ENCODE results near the gene ANKS3. TPM values are rescaled to one million over a fixed set of nuclear protein-coding genes. Genes with fewer than 3 reads are reported as not detected.
"Not testable (repeated sequence)": the region's sequence is repeated elsewhere in the genome, so short reads cannot be mapped to it uniquely, and the experiment has no call there.

ANKS3 gene
- total RNA-seq, 1 experiment from 2014 or later: 26.6 TPM

DNA sequence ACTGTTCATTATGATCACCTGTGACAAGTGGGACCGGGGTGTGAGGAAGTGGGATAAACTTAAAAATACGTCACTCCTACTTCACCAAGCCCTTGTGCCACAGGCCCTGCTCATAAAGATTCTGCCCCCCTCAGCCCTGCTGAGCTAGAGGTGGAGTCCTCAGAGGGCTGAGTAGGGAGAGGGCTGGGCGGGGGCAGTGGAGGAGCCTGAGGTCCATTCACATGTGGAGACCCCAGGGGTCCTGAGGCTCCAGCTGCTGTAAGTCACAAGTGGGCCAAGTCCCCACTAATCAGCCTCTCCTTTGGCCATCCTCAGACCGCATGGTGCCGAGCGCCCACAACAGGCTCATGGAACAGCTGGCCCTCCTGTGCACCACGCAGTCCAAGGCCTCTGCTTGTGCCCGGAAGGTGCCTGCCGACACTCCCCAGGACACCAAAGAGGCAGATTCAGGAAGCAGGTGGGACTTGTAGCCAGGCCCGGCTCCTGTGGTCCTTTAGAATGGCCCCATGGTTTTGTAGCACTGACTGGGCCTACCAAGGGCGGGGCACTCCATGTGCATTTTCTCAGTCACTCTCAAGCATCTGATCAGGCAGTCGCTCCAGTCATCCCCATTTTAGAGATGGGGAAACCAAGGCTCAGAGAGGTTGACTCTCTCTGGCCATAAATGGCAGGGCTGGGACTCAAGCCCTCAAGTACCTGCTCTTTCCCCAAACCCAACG is 10.6 kb upstream of the ANKS3 start:
- TF ChIP-seq, protein P1, sequence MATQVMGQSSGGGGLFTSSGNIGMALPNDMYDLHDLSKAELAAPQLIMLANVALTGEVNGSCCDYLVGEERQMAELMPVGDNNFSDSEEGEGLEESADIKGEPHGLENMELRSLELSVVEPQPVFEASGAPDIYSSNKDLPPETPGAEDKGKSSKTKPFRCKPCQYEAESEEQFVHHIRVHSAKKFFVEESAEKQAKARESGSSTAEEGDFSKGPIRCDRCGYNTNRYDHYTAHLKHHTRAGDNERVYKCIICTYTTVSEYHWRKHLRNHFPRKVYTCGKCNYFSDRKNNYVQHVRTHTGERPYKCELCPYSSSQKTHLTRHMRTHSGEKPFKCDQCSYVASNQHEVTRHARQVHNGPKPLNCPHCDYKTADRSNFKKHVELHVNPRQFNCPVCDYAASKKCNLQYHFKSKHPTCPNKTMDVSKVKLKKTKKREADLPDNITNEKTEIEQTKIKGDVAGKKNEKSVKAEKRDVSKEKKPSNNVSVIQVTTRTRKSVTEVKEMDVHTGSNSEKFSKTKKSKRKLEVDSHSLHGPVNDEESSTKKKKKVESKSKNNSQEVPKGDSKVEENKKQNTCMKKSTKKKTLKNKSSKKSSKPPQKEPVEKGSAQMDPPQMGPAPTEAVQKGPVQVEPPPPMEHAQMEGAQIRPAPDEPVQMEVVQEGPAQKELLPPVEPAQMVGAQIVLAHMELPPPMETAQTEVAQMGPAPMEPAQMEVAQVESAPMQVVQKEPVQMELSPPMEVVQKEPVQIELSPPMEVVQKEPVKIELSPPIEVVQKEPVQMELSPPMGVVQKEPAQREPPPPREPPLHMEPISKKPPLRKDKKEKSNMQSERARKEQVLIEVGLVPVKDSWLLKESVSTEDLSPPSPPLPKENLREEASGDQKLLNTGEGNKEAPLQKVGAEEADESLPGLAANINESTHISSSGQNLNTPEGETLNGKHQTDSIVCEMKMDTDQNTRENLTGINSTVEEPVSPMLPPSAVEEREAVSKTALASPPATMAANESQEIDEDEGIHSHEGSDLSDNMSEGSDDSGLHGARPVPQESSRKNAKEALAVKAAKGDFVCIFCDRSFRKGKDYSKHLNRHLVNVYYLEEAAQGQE (IDR thresholded peaks at IDR 0.05; ENCODE audit: insufficient read depth in 1 of 2, low read depth in 2 of 2, low read length in 1 of 2): no peak
- TF ChIP-seq POLR2AphosphoS5 (IDR thresholded peaks at IDR 0.05; ENCODE audit: low read depth, low read length) (no peak), SIN3A (IDR thresholded peaks at IDR 0.05; ENCODE audit: borderline replicate concordance, insufficient read depth, low read depth, low read length) (no peak)
- TF ChIP-seq, protein P2, sequence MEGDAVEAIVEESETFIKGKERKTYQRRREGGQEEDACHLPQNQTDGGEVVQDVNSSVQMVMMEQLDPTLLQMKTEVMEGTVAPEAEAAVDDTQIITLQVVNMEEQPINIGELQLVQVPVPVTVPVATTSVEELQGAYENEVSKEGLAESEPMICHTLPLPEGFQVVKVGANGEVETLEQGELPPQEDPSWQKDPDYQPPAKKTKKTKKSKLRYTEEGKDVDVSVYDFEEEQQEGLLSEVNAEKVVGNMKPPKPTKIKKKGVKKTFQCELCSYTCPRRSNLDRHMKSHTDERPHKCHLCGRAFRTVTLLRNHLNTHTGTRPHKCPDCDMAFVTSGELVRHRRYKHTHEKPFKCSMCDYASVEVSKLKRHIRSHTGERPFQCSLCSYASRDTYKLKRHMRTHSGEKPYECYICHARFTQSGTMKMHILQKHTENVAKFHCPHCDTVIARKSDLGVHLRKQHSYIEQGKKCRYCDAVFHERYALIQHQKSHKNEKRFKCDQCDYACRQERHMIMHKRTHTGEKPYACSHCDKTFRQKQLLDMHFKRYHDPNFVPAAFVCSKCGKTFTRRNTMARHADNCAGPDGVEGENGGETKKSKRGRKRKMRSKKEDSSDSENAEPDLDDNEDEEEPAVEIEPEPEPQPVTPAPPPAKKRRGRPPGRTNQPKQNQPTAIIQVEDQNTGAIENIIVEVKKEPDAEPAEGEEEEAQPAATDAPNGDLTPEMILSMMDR (IDR thresholded peaks at IDR 0.05): no peak
- CTCF ChIA-PET: no interaction called here
- Histone ChIP-seq H3K36me3 (ENCODE audit: control insufficient read depth, insufficient read depth, low read length) (no peaks in the 10 kb centered on the region), H3K9me3 (ENCODE audit: control insufficient read depth, insufficient read depth, low read depth, low read length) (no peaks in the 10 kb centered on the region), H3K4me3 (ENCODE audit: low read depth in 2 of 2, low read length in 2 of 2) (no peak overlapping the region), H3K4me1 (ENCODE audit: control insufficient read depth, insufficient read depth, low read length) (no peaks in the 10 kb centered on the region), H3K27me3 (ENCODE audit: control insufficient read depth, insufficient read depth, low read length) (no peaks in the 10 kb centered on the region), H3K27ac (ENCODE audit: low read length) (no peak overlapping the region)
- POLR2A ChIA-PET: no interaction called here
- peak; percentile 20; the same call in 1 of the 2 replicates for ATAC-seq
- in situ Hi-C loops (cut with HindIII; ENCODE audit: low pct_unique_long_range_greater_than_20kb, low sequenced_read_pairs) (no loop called here), intact Hi-C loops (cut with micrococcal nuclease; ENCODE audit: unreplicated experiment) (no loop called here)
- BruUV-seq (replicated peaks): no TSS peak
- DNase-seq (ENCODE audit: low read depth, low spot score): no peak

DNA sequence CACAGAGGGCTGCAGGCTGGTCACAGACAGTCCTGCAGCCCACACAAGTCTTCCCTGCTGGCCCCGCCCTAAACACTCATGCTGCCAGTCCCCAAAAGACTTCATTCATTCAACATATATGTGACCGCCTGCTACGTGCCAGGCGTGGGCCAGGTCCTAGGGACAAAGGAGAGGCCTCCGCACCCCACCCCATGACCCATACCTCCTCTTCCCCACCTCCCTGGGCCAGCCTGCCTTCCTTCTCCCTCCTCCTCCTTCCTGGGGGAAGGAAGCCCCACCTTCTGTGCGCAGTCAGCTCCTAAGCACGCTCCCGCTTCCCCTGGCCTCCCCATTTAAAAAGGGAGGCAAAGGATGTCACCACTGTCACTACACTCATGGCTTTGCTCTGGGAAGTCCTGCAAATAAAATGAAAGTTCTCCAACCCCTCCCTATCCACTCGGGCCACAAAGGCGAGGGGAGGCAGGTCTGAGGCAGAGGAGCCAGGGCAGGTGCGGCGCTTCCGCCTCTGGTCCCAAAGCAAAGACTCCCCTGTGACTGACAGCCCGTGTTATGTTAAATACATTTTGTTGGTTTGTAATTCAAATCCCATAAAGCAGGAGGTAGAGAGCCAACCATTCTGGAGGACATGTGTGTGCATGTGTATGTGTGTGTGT is 9.3 kb upstream of the ANKS3 start:
- no TSS peak for BruUV-seq (replicated peaks)
- ChIA-PET CTCF (interaction anchor here (0.6 kb wide), 1 partner anchor 157 kb away, joined by 3 read pairs; no protein-coding TSS in a partner anchor), POLR2A (no interaction called here)
- in situ Hi-C loops (cut with HindIII; ENCODE audit: low pct_unique_long_range_greater_than_20kb, low sequenced_read_pairs): no loop called here
- Histone ChIP-seq H3K36me3 (ENCODE audit: control insufficient read depth, insufficient read depth, low read length) (no peaks in the 10 kb centered on the region), H3K27ac (ENCODE audit: low read length) (no peak overlapping the region), H3K27me3 (ENCODE audit: control insufficient read depth, insufficient read depth, low read length) (no peaks in the 10 kb centered on the region), H3K4me3 (ENCODE audit: low read depth in 2 of 2, low read length in 2 of 2) (peak overlapping the region in 1 of 2 experiments; percentile 7; a peak in 1 of 4 replicates), H3K4me1 (ENCODE audit: control insufficient read depth, insufficient read depth, low read length) (no peaks in the 10 kb centered on the region), H3K9me3 (ENCODE audit: control insufficient read depth, insufficient read depth, low read depth, low read length) (no peaks in the 10 kb centered on the region)
- DNase-seq (ENCODE audit: low read depth, low spot score) (no peak), ATAC-seq (0 out of 2 replicates have a peak, but pooled peaks have one; percentile 18)
- no peak for TF ChIP-seq TCF7L2 (IDR thresholded peaks at IDR 0.05; ENCODE audit: low read depth, low read length)
- no peak for TF ChIP-seq SIN3A (IDR thresholded peaks at IDR 0.05; ENCODE audit: borderline replicate concordance, insufficient read depth, low read depth, low read length)
- intact Hi-C loops (cut with micrococcal nuclease; ENCODE audit: unreplicated experiment): no loop called here

DNA sequence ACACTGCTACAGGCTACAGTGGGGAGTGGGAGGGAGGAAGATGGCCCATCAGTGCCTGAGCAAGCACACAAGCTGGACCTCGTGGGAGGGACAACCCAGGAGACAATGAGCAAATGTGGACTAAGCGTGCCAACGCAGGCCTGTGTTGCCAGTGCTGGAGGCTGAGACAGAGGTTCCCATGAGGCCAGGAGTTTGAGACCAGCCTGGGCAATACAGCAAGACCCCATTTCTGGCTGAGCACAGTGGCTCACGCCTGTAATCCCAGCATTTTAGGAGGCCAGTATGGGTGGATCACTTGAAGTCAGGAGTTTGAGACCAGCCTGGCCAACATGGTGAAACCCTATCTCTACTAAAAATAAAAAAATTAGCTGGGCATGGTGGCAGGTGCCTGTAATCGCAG is 4.3 kb upstream of the ANKS3 start:
- intact Hi-C loops (cut with micrococcal nuclease; ENCODE audit: unreplicated experiment); ATAC-seq: not testable (repeated sequence)

More for the DNA sequence above, 4.3 kb upstream of the ANKS3 start:
- H3K9me3 ChIP-seq (ENCODE audit: control insufficient read depth, insufficient read depth, low read depth, low read length); BruUV-seq (replicated peaks); H3K27me3 ChIP-seq (ENCODE audit: control insufficient read depth, insufficient read depth, low read length); H3K4me1 ChIP-seq (ENCODE audit: control insufficient read depth, insufficient read depth, low read length); H3K36me3 ChIP-seq (ENCODE audit: control insufficient read depth, insufficient read depth, low read length); CTCF ChIA-PET; in situ Hi-C loops (cut with HindIII; ENCODE audit: low pct_unique_long_range_greater_than_20kb, low sequenced_read_pairs); H3K27ac ChIP-seq (ENCODE audit: low read length); DNase-seq (ENCODE audit: low read depth, low spot score); H3K4me3 ChIP-seq (ENCODE audit: low read depth in 2 of 2, low read length in 2 of 2): not testable (repeated sequence)
- POLR2A ChIA-PET: interaction anchor here (0.5 kb wide), 1 partner anchor 86 kb away, joined by 3 read pairs; no protein-coding TSS in a partner anchor

Data from Panc1 (cell line).